ENCODE measurements around the gene NRDE2. TPM values are rescaled to one million over a fixed set of nuclear protein-coding genes. Genes with fewer than 3 reads are reported as not detected.

The NRDE2 gene
- total and polyA plus RNA-seq, 2 of the 4 experiments (the other 2 are of a cell fraction): 4.5 to 9.3 TPM

DNA sequence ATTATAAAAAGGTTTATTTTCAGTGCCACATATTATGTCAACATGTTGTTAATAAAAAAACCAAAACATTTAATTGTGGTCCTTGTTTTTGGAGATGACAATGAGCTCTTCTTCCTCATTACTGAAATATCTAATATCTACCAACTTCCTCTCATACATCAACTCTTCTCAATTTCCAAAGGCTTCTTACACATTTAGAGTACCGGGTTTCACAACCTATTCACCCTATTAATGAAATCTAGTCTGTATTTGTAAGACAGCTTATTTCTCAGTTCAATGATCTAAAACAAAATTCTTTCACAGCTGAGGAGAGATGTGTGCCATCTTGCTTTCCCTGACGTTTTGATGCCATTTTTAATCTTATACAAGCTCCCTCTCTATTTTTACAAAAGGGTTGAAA, 14.5 kb downstream of the NRDE2 start:
- no peak overlapping the region for H3K14ac ChIP-seq (replicated peaks; ENCODE audit: low read depth, low read length)
- H3K56ac ChIP-seq (ENCODE audit: extremely low read depth, insufficient read depth, low read length): no peak overlapping the region
- ChIA-PET POLR2A (ENCODE audit: unreplicated experiment) (no interaction called here), CTCF (interaction anchor here (1.4 kb wide), 1 partner anchor 16 kb away, joined by 3 read pairs; no protein-coding TSS in a partner anchor)
- no peaks in the 10 kb centered on the region for H3K4me1 ChIP-seq (ENCODE audit: control insufficient read depth, insufficient read depth, low read length)
- no peak overlapping the region for H2AK9ac ChIP-seq (replicated peaks; ENCODE audit: low read depth, low read length, poor library complexity)
- H3K27me3 ChIP-seq (ENCODE audit: control insufficient read depth, insufficient read depth, low read length): no peaks in the 10 kb centered on the region
- TF ChIP-seq, protein P1, sequence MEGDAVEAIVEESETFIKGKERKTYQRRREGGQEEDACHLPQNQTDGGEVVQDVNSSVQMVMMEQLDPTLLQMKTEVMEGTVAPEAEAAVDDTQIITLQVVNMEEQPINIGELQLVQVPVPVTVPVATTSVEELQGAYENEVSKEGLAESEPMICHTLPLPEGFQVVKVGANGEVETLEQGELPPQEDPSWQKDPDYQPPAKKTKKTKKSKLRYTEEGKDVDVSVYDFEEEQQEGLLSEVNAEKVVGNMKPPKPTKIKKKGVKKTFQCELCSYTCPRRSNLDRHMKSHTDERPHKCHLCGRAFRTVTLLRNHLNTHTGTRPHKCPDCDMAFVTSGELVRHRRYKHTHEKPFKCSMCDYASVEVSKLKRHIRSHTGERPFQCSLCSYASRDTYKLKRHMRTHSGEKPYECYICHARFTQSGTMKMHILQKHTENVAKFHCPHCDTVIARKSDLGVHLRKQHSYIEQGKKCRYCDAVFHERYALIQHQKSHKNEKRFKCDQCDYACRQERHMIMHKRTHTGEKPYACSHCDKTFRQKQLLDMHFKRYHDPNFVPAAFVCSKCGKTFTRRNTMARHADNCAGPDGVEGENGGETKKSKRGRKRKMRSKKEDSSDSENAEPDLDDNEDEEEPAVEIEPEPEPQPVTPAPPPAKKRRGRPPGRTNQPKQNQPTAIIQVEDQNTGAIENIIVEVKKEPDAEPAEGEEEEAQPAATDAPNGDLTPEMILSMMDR (conservative IDR thresholded peaks at IDR 0.05; ENCODE audit: low read depth, low read length): no peak
- no peak for TF ChIP-seq MAFK (IDR thresholded peaks at IDR 0.05; ENCODE audit: low read depth, low read length)
- no peak for TF ChIP-seq MAZ (IDR thresholded peaks at IDR 0.05; ENCODE audit: borderline replicate concordance, low read depth, low read length)
- no peak for TF ChIP-seq SMC3 (IDR thresholded peaks at IDR 0.05; ENCODE audit: low read depth, low read length)
- no peak for TF ChIP-seq RCOR1 (IDR thresholded peaks at IDR 0.05; ENCODE audit: insufficient replicate concordance, low read length)
- TF ChIP-seq, protein P2, sequence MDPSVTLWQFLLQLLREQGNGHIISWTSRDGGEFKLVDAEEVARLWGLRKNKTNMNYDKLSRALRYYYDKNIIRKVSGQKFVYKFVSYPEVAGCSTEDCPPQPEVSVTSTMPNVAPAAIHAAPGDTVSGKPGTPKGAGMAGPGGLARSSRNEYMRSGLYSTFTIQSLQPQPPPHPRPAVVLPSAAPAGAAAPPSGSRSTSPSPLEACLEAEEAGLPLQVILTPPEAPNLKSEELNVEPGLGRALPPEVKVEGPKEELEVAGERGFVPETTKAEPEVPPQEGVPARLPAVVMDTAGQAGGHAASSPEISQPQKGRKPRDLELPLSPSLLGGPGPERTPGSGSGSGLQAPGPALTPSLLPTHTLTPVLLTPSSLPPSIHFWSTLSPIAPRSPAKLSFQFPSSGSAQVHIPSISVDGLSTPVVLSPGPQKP (IDR thresholded peaks at IDR 0.05; ENCODE audit: borderline replicate concordance, low read depth, low read length): no peak
- no peak for TF ChIP-seq CHD1 (IDR thresholded peaks at IDR 0.05; ENCODE audit: low read depth, low read length)
- TF ChIP-seq POLR2A (IDR thresholded peaks at IDR 0.05; ENCODE audit: low read depth, low read length): no peak
- TF ChIP-seq MXI1 (IDR thresholded peaks at IDR 0.05; ENCODE audit: borderline replicate concordance, low read depth, low read length): no peak
- no peak for TF ChIP-seq RFX5 (IDR thresholded peaks at IDR 0.05; ENCODE audit: low read depth, low read length)
- TF ChIP-seq FOS (IDR thresholded peaks at IDR 0.05; ENCODE audit: low read depth, low read length): no peak
- TF ChIP-seq BHLHE40 (IDR thresholded peaks at IDR 0.05; ENCODE audit: low read depth, low read length): no peak
- TF ChIP-seq, protein P3, sequence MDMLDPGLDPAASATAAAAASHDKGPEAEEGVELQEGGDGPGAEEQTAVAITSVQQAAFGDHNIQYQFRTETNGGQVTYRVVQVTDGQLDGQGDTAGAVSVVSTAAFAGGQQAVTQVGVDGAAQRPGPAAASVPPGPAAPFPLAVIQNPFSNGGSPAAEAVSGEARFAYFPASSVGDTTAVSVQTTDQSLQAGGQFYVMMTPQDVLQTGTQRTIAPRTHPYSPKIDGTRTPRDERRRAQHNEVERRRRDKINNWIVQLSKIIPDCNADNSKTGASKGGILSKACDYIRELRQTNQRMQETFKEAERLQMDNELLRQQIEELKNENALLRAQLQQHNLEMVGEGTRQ (IDR thresholded peaks at IDR 0.05; ENCODE audit: low read depth, low read length): no peak
- TF ChIP-seq NFE2L2 (IDR thresholded peaks at IDR 0.05; ENCODE audit: low read depth, low read length): no peak
- no peak for TF ChIP-seq CEBPB (IDR thresholded peaks at IDR 0.05; ENCODE audit: low read depth, low read length)
- TF ChIP-seq RAD21 (IDR thresholded peaks at IDR 0.05; ENCODE audit: low read length): no peak
- no peak overlapping the region for H3K27ac ChIP-seq (ENCODE audit: insufficient read depth, low read length)
- DNase-seq: no peak
- peaks cover 9 to 15% of the 10 kb centered on the region in 2 experiments for H3K79me1 ChIP-seq (ENCODE audit: low read depth in 1 of 2, low read length in 2 of 2)
- no peak overlapping the region for H4K5ac ChIP-seq (ENCODE audit: low read depth, low read length)
- no peak overlapping the region for H4K8ac ChIP-seq (ENCODE audit: low read depth in 2 of 2, low read length in 2 of 2)
- no TSS peak for BruUV-seq (replicated peaks)
- peaks cover 10% of the 10 kb centered on the region for H3K36me3 ChIP-seq (ENCODE audit: control insufficient read depth, insufficient read depth, low read length)
- H2AFZ ChIP-seq (replicated peaks; ENCODE audit: low read length, poor library complexity): no peak overlapping the region
- H3K4me2 ChIP-seq (ENCODE audit: low read depth, low read length): no peak overlapping the region
- WGBS, 2 experiments (ENCODE audit: extremely low coverage in 2 of 2, insufficient read length in 1 of 2): no CpG with 5 or more reads among the region's 2 CpGs
- no peaks in the 10 kb centered on the region for H3K9me3 ChIP-seq (ENCODE audit: control insufficient read depth, insufficient read depth, low read length)
- H4K91ac ChIP-seq (ENCODE audit: insufficient read depth, low read depth, low read length): no peak overlapping the region
- intact Hi-C loops (cut with micrococcal nuclease) (no loop called here), dilution Hi-C loops (cut with HindIII; ENCODE audit: low sequenced_read_pairs, unreplicated experiment) (no loop called here), in situ Hi-C loops (cut with MboI; ENCODE audit: low sequenced_read_pairs) (no loop called here)
- H3K9ac ChIP-seq (ENCODE audit: low read depth, low read length): no peak overlapping the region
- no peak overlapping the region for H3K4ac ChIP-seq (ENCODE audit: low read depth, low read length)
- no peak overlapping the region for H2BK15ac ChIP-seq (ENCODE audit: low read depth, low read length)
- H2BK20ac ChIP-seq (ENCODE audit: low read depth, low read length): no peak overlapping the region
- H2AK5ac ChIP-seq (ENCODE audit: low read depth, low read length): no peak overlapping the region
- no peak overlapping the region for H3K23ac ChIP-seq (ENCODE audit: low read depth, low read length)
- H3K9me1 ChIP-seq (ENCODE audit: insufficient read depth, low read length): no peaks in the 10 kb centered on the region
- H4K20me1 ChIP-seq (ENCODE audit: insufficient read depth, low read length): no peaks in the 10 kb centered on the region; the same call in 1 of the 2 replicates
- no peak for ATAC-seq (ENCODE audit: low read depth)
- H3K18ac ChIP-seq (ENCODE audit: low read depth, low read length): no peak overlapping the region
- H2BK5ac ChIP-seq (ENCODE audit: low read depth, low read length, poor library complexity, severe bottlenecking): no peak overlapping the region
- no peak overlapping the region for H3K4me3 ChIP-seq (ENCODE audit: insufficient read depth, low read depth, low read length)
- H2BK120ac ChIP-seq (ENCODE audit: low read depth, low read length): no peak overlapping the region

Measured in IMR-90 (cell line).